Measurements from ENCODE around the gene TRHDE.

Gene TRHDE

GRCh38 chr12:72444125-72444524 lies 172.0 kb downstream of the TRHDE start:
- DNase-seq = no peak
- Histone ChIP-seq H3K27ac (no peak overlapping the region), H3K36me3 (replicated peaks) (no peaks in the 10 kb centered on the region), H3K27me3 (replicated peaks) (no peaks in the 10 kb centered on the region), H3K4me3 (ENCODE audit: low read depth, low read length) (no peak overlapping the region)
- in situ Hi-C loops (cut with HindIII; ENCODE audit: low pct_ligation_motif_present, low sequenced_read_pairs) = no loop called here
- TF ChIP-seq CTCF (IDR thresholded peaks at IDR 0.05; ENCODE audit: low read depth, low read length, missing control alignments) = no peak

- H3K36me3 ChIP-seq (replicated peaks) = no peaks in the 10 kb centered on the region
- no peak overlapping the region for H3K4me3 ChIP-seq (ENCODE audit: low read depth, low read length)
- no peak for TF ChIP-seq CTCF (IDR thresholded peaks at IDR 0.05; ENCODE audit: low read depth, low read length, missing control alignments)
- H3K27ac ChIP-seq = no peak overlapping the region
- in situ Hi-C loops (cut with HindIII; ENCODE audit: low pct_ligation_motif_present, low sequenced_read_pairs) = no loop called here
- DNase-seq = no peak
- no peaks in the 10 kb centered on the region for H3K27me3 ChIP-seq (replicated peaks)
Measured at GRCh38 chr12:72444566-72444965, 172.4 kb downstream of the TRHDE start.

- H3K4me3 ChIP-seq (ENCODE audit: low read depth, low read length) = no peak overlapping the region
- H3K27me3 ChIP-seq (replicated peaks) = no peaks in the 10 kb centered on the region
- no peaks in the 10 kb centered on the region for H3K36me3 ChIP-seq (replicated peaks)
- no peak overlapping the region for H3K27ac ChIP-seq
- no peak for TF ChIP-seq CTCF (IDR thresholded peaks at IDR 0.05; ENCODE audit: low read depth, low read length, missing control alignments)
- no peak for DNase-seq
- in situ Hi-C loops (cut with HindIII; ENCODE audit: low pct_ligation_motif_present, low sequenced_read_pairs) = no loop called here
Measured at GRCh38 chr12:72448089-72448488, 175.9 kb downstream of the TRHDE start.

- TF ChIP-seq CTCF (IDR thresholded peaks at IDR 0.05; ENCODE audit: low read depth, low read length, missing control alignments) = no peak
- Histone ChIP-seq H3K4me3 (ENCODE audit: low read depth, low read length) (no peak overlapping the region), H3K27ac (no peak overlapping the region), H3K27me3 (replicated peaks) (no peaks in the 10 kb centered on the region), H3K36me3 (replicated peaks) (no peaks in the 10 kb centered on the region)
- in situ Hi-C loops (cut with HindIII; ENCODE audit: low pct_ligation_motif_present, low sequenced_read_pairs) = no loop called here
- no peak for DNase-seq
Measured at GRCh38 chr12:72448805-72449204, 176.6 kb downstream of the TRHDE start.

GRCh38 chr12:72453066-72453465 lies 180.9 kb downstream of the TRHDE start:
- in situ Hi-C loops (cut with HindIII; ENCODE audit: low pct_ligation_motif_present, low sequenced_read_pairs) = no loop called here
- DNase-seq = no peak
- Histone ChIP-seq H3K36me3 (replicated peaks) (no peaks in the 10 kb centered on the region), H3K27me3 (replicated peaks) (no peaks in the 10 kb centered on the region), H3K4me3 (ENCODE audit: low read depth, low read length) (no peak overlapping the region), H3K27ac (no peak overlapping the region)
- no peak for TF ChIP-seq CTCF (IDR thresholded peaks at IDR 0.05; ENCODE audit: low read depth, low read length, missing control alignments)

GRCh38 chr12:72453550-72453949 lies 181.4 kb downstream of the TRHDE start:
- no peak for TF ChIP-seq CTCF (IDR thresholded peaks at IDR 0.05; ENCODE audit: low read depth, low read length, missing control alignments)
- DNase-seq = no peak
- no peak overlapping the region for H3K4me3 ChIP-seq (ENCODE audit: low read depth, low read length)
- H3K27me3 ChIP-seq (replicated peaks) = no peaks in the 10 kb centered on the region
- H3K36me3 ChIP-seq (replicated peaks) = no peaks in the 10 kb centered on the region
- in situ Hi-C loops (cut with HindIII; ENCODE audit: low pct_ligation_motif_present, low sequenced_read_pairs) = no loop called here
- no peak overlapping the region for H3K27ac ChIP-seq
